NCI-H526 treated with DMSO at 0.1 percent for 48 hours (cell line): ENCODE measurements around the gene KDM1B.

ENCODE experiments used
- DNase-seq: peaks from one replicate; lab custom pipeline; 2025; lab: John Stamatoyannopoulos, UW

The KDM1B gene

DNA sequence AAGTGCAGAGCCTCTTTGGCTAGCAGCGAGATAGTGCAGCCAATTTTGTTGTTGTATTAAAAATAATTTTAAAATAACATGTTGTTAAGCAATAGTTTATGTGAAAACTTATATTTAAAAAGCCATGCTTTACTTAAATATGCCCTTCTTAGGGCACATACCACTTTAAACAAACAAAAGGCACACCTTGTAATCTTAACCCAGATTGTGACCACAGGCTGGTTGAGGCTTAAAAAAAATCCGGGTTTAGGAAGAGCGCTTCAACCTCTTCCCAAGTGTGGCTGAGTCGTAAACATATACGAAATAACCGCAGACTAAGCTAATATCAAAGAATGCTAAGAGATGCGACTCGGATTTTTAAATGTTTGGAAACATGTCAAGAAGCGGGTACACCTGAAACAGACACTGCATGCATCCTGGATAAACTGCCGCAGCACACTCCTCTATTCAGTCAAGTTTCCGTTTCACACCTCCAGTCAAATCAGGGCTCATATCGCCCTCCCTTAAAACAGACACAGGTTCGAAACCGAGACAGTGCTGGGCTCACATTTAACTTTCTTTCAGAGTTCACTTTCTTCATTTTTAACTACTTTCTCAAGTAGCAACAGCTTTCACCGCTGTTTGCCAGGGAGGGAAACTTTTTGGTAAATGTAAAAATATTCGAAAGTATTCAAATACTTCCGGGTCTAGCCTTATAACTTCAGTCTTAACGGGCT is 107.6 kb downstream of the KDM1B start:
- DNase-seq = peak; percentile 19

DNA sequence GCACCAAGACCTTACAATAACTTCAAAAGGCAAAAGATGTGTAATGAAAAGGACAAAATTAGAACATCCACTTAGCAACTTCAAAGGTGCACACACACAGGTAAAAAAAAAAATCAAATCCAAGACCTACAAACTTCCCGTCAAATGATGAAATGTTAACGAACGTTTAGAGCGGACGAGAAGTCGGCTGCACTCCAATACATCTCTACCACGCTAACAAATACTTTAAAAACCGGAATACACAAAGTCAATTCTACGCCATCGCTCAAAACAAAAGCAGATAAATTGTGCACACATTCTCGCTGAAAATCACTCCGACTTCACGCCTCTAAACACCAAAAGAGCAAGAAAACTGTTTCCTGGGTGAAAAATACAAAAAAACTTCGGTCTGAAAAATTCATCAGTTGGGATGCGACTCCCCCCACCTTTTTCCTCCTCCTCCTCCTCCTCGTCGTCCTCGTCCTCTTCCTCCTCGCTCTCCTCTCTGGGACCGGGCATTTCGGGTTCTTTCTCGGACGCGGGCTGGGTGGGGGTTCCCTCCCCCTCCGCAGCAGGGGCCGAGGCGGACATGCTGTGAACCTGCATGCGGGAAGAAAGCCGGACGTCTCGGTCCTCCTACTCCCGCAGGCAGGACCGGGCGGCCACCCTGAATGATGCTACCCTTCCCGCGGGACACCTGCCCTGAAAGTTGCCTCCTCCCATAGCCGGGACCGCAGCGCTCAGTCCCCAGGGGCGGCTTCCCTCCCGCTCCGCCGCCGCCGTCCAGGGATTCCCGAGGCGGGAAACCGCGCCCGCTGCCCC is 108.4 kb downstream of the KDM1B start:
- DNase-seq = no peak

DNA sequence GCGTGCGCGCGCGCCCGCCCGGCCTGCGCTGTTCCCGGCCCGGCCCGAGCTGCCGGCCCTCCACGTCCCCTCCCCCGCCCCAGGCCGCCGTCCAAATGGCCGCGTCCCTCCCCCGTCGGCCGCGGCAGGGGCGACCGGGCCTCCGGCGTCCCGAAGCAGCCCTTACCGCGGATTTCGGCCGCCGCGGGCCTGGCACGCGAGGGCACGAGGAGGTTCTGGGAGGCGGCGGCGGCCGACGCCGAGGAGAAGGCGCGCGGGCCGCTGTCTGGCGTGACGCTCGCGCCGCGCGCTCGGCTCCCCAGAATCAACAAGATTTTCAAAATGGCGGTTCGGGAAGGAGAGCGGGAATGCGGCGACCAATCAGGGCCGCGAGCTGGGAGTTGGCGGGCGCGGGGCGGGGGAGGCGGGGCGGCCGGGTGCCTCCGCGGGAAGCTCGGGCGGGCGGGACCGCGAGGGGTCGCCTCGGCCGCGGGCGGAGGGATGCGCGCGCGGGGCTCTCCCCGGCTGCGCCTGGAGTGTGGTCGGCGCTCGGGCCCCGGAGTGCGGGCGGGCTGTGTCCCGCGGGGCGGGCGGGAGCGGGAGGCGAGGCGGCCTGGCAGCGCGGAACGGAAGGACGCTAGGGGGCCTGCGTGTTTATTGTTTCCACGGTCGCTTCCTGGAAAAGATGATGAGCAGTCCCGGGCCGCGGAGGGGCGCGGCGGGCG is 109.1 kb downstream of the KDM1B start, which contains the start of gene DEK:
Gene DEK, minus strand, starts transcription at position 312 of the 704 bp plus-strand sequence. CDS start 543 bp downstream, outside the sequence.
- peak; percentile 91 for DNase-seq

DNA sequence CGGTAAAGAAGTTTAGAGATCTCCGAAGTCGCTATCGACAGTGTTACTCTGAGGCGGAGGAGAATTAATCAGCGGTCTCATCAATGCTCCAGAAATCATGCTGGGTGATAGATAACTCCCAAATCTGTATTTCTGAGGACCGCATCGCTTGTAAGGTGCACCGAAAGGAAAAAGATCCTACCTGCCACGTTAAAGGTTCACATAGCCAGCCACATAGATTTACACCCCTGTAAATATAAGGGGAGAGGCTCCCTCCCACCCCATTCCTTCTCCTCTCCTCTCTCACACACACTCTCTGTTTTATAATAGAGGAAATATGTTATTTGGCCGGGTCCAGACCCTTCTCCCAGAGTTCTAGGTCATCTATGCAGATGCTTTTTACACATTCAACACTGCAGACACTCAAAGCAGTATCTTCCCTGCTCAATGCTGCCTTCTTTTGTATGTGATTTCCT is 109.7 kb downstream of the KDM1B start:
- no peak for DNase-seq

DNA sequence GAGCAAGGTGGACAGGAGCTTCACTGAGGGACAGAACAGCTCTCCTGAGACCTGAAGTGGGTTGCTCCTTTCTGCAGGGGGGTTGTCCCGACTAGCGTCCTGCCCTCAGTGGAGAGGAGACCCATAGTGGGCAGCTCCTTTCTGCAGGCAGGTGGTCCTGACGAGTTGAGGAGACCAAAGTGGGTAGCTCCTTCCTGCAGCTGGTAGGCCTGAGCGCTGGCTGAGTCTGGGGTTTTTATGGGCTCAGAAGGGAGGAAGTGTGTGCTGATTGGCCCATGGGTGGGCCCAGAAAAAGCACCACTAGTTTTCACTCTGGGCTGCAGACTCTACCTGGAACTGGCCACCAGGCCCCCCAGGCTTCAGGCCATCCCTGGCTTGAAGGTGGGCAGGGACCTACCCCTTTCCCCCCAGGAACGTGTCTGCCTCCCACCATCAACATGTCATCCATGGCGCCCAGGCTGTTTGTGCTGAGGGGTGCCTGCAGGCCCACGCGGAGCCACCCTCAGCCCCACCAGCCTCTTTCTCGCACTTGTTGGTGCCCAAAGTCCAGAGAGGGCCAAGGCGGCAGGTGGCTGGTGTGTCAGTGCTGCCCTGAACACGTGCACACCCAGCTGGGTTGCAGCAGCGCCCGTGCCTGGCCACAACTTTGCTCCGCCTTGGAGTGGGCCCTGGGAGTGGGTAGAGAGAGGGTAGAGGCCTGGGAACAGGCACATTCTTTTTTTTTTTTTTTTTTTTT is 110.7 kb downstream of the KDM1B start:
- DNase-seq = no peak

DNA sequence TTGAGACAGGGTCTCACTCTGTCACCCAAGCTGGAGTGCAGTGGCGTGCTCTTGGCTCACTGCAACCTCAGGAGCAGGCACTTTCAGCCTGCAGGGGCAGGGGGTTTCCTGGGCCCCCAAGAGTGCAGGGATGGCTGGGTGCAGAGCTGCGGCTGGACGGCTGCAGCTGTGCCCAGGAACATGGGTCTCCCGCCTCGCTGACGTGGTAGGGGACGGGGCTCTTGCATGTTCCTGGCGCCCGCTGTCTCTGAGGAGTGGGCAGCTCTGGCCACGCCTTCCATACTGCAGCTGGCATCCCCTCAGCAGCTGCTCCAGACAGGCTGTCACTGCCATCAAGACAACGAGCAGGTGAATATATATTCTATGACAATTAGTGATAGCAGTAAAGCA is 111.3 kb downstream of the KDM1B start:
- no peak for DNase-seq

DNA sequence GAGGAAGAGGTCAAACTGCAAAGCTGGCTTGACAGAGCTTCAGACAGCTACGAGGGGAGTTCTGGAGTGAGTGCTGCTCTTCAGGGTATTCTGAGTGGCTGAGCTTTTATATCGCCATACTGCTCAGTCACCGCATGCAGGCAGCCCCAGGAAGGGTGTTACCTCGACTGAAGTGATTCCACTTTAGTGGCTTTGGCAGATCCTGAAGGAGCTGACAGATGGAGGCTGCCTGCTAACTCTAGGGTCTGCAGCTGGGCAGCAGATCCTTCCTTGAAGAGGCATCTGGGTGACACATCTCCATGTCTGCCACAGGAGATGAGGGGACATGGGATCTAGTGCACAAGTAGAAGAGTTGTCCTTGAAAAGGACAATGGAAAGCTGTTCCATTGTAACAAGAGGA is 112.8 kb downstream of the KDM1B start:
- no peak for DNase-seq

DNA sequence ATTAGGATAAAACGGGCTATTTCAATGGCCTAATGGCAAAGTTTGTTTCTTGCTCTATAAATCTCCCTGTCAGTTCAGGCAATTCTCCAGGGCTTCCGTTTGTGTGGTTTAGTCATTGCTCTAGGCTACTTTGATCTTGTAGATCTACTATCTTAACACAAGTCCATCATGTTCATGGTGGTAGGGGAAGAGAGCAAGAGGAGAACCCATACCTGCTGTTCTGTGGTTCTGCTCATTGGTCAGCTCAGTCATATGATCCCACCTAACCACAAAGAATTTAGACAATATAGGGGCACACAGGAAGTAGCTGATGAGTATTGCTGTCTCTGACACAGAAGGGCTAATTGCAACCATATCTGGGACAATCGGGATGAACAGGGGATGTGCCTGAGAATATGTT is 114.0 kb downstream of the KDM1B start:
- no peak for DNase-seq

DNA sequence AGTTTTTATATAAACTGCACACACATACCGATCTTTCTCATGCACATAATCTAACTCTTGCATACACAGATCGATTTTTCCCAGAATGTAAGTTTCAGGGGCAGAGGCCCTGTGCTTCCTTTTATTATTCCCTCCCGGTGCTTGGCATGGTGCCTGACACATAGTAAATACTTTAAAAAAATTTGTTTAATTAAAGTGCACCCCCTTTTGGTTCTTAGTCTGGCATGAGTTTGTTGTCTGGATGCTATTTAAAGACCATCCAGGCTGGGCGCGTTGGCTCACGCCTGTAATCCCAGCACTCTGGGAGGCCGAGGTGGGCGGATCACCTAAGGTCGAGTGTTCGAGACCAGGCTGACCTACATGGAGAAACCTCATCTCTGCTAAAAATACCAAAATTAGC is 114.5 kb downstream of the KDM1B start:
- DNase-seq = no peak

DNA sequence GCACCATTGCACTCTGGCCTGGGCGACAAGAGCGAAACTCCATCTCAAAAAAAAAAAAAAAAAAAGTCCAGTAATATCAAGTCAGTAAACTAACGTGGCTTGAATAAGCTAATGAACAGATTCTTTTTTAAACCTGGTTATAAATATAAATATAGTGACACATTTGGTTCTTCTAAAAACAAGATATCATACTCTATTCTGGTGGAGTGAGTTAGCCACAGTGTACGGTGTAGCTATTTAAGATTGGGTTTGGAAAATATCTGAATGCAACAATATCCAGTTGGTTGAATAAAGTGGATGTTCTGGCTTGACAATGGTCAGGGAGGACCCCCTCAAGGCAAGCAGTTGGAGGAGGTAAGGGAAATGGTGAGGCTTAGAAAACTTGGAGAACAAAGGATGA is 115.0 kb downstream of the KDM1B start:
- DNase-seq = no peak
